Measurements from ENCODE around the gene MOSMO. TPM values are rescaled to one million over a fixed set of nuclear protein-coding genes. Genes with fewer than 3 reads are reported as not detected.
"Not testable (repeated sequence)": the region's sequence is repeated elsewhere in the genome, so short reads cannot be mapped to it uniquely, and the experiment has no call there.

Gene MOSMO
- total RNA-seq, 1 donor, result 3.8 TPM

- H3K27me3 ChIP-seq (ENCODE audit: insufficient read depth, low read length), result no peaks in the 10 kb centered on the region
- H3K4me3 ChIP-seq (ENCODE audit: low read length), result no peak overlapping the region
- no peaks in the 10 kb centered on the region for H3K4me1 ChIP-seq (ENCODE audit: insufficient read depth, low read length)
- H3K9me3 ChIP-seq (ENCODE audit: low read depth, low read length), result no peaks in the 10 kb centered on the region
These were observed 16.3 kb upstream of the MOSMO start for GRCh38 chr16:21991621-21992020.

GRCh38 chr16:21994856-21995465 lies 12.9 kb upstream of the MOSMO start:
- Histone ChIP-seq H3K27me3 (ENCODE audit: insufficient read depth, low read length) (no peaks in the 10 kb centered on the region), H3K9me3 (ENCODE audit: low read depth, low read length) (no peaks in the 10 kb centered on the region), H3K4me3 (ENCODE audit: low read length) (no peak overlapping the region), H3K4me1 (ENCODE audit: insufficient read depth, low read length) (no peaks in the 10 kb centered on the region)

GRCh38 chr16:21996923-21997696 lies 10.8 kb upstream of the MOSMO start:
- Histone ChIP-seq H3K27me3 (ENCODE audit: insufficient read depth, low read length) (no peaks in the 10 kb centered on the region), H3K9me3 (ENCODE audit: low read depth, low read length) (no peaks in the 10 kb centered on the region), H3K4me3 (ENCODE audit: low read length) (no peak overlapping the region), H3K4me1 (ENCODE audit: insufficient read depth, low read length) (peaks cover 7% of the 10 kb centered on the region)

- no peaks in the 10 kb centered on the region for H3K9me3 ChIP-seq (ENCODE audit: low read depth, low read length)
- peaks cover 7% of the 10 kb centered on the region for H3K4me1 ChIP-seq (ENCODE audit: insufficient read depth, low read length)
- H3K4me3 ChIP-seq (ENCODE audit: low read length), result no peak overlapping the region
- H3K27me3 ChIP-seq (ENCODE audit: insufficient read depth, low read length), result no peaks in the 10 kb centered on the region
These were observed 10.0 kb upstream of the MOSMO start for GRCh38 chr16:21997697-21998480.

GRCh38 chr16:22001591-22001990 lies 6.3 kb upstream of the MOSMO start:
- Histone ChIP-seq H3K4me1 (ENCODE audit: insufficient read depth, low read length) (peaks cover 7% of the 10 kb centered on the region), H3K27me3 (ENCODE audit: insufficient read depth, low read length) (no peaks in the 10 kb centered on the region), H3K4me3 (ENCODE audit: low read length) (no peak overlapping the region), H3K9me3 (ENCODE audit: low read depth, low read length) (no peaks in the 10 kb centered on the region)

GRCh38 chr16:22002047-22002446 lies 5.9 kb upstream of the MOSMO start:
- peaks cover 10% of the 10 kb centered on the region for H3K4me1 ChIP-seq (ENCODE audit: insufficient read depth, low read length)
- not testable (repeated sequence) for H3K27me3 ChIP-seq (ENCODE audit: insufficient read depth, low read length); H3K9me3 ChIP-seq (ENCODE audit: low read depth, low read length); H3K4me3 ChIP-seq (ENCODE audit: low read length)

- Histone ChIP-seq H3K4me1 (ENCODE audit: insufficient read depth, low read length) (peaks cover 16% of the 10 kb centered on the region), H3K27me3 (ENCODE audit: insufficient read depth, low read length) (no peaks in the 10 kb centered on the region), H3K4me3 (ENCODE audit: low read length) (no peak overlapping the region), H3K9me3 (ENCODE audit: low read depth, low read length) (no peaks in the 10 kb centered on the region)
These were observed 4.7 kb upstream of the MOSMO start for GRCh38 chr16:22003195-22003594.

GRCh38 chr16:22004341-22004740 lies 3.6 kb upstream of the MOSMO start:
- Histone ChIP-seq H3K9me3 (ENCODE audit: low read depth, low read length) (no peaks in the 10 kb centered on the region), H3K4me1 (ENCODE audit: insufficient read depth, low read length) (peaks cover 27% of the 10 kb centered on the region), H3K27me3 (ENCODE audit: insufficient read depth, low read length) (no peaks in the 10 kb centered on the region), H3K4me3 (ENCODE audit: low read length) (no peak overlapping the region)

GRCh38 chr16:22005746-22006145 lies 2.2 kb upstream of the MOSMO start:
- peaks cover 29% of the 10 kb centered on the region for H3K4me1 ChIP-seq (ENCODE audit: insufficient read depth, low read length)
- no peaks in the 10 kb centered on the region for H3K9me3 ChIP-seq (ENCODE audit: low read depth, low read length)
- no peak overlapping the region for H3K4me3 ChIP-seq (ENCODE audit: low read length)
- no peaks in the 10 kb centered on the region for H3K27me3 ChIP-seq (ENCODE audit: insufficient read depth, low read length)

- no peak overlapping the region for H3K4me3 ChIP-seq (ENCODE audit: low read length)
These were observed 1.3 kb upstream of the MOSMO start for GRCh38 chr16:22006636-22007035.

GRCh38 chr16:22007159-22007508 lies 777 bp upstream of the MOSMO start:
- peaks cover 23% of the 10 kb centered on the region for H3K4me1 ChIP-seq (ENCODE audit: insufficient read depth, low read length)
- no peaks in the 10 kb centered on the region for H3K9me3 ChIP-seq (ENCODE audit: low read depth, low read length)
- no peaks in the 10 kb centered on the region for H3K27me3 ChIP-seq (ENCODE audit: insufficient read depth, low read length)
- peak overlapping the region; percentile 84 for H3K4me3 ChIP-seq (ENCODE audit: low read length)

More at GRCh38 chr16:22006636-22007035, 1.3 kb upstream of the MOSMO start:
- Histone ChIP-seq H3K9me3 (ENCODE audit: low read depth, low read length) (no peaks in the 10 kb centered on the region), H3K27me3 (ENCODE audit: insufficient read depth, low read length) (no peaks in the 10 kb centered on the region), H3K4me1 (ENCODE audit: insufficient read depth, low read length) (peaks cover 23% of the 10 kb centered on the region)

GRCh38 chr16:22008215-22009059 lies 526 bp downstream of the MOSMO start:
- no peaks in the 10 kb centered on the region for H3K9me3 ChIP-seq (ENCODE audit: low read depth, low read length)
- peaks cover 23% of the 10 kb centered on the region for H3K4me1 ChIP-seq (ENCODE audit: insufficient read depth, low read length)
- peak overlapping the region; percentile 61 for H3K4me3 ChIP-seq (ENCODE audit: low read length)
- H3K27me3 ChIP-seq (ENCODE audit: insufficient read depth, low read length), result no peaks in the 10 kb centered on the region

GRCh38 chr16:22010902-22011301 lies 3.0 kb downstream of the MOSMO start:
- Histone ChIP-seq H3K9me3 (ENCODE audit: low read depth, low read length) (no peaks in the 10 kb centered on the region), H3K4me3 (ENCODE audit: low read length) (no peak overlapping the region), H3K4me1 (ENCODE audit: insufficient read depth, low read length) (peaks cover 23% of the 10 kb centered on the region), H3K27me3 (ENCODE audit: insufficient read depth, low read length) (no peaks in the 10 kb centered on the region)

GRCh38 chr16:22012241-22012640 lies 4.3 kb downstream of the MOSMO start:
- Histone ChIP-seq H3K9me3 (ENCODE audit: low read depth, low read length) (no peaks in the 10 kb centered on the region), H3K27me3 (ENCODE audit: insufficient read depth, low read length) (no peaks in the 10 kb centered on the region), H3K4me1 (ENCODE audit: insufficient read depth, low read length) (peaks cover 18% of the 10 kb centered on the region), H3K4me3 (ENCODE audit: low read length) (no peak overlapping the region)

- Histone ChIP-seq H3K4me1 (ENCODE audit: insufficient read depth, low read length) (peaks cover 12% of the 10 kb centered on the region), H3K9me3 (ENCODE audit: low read depth, low read length) (no peaks in the 10 kb centered on the region), H3K27me3 (ENCODE audit: insufficient read depth, low read length) (no peaks in the 10 kb centered on the region), H3K4me3 (ENCODE audit: low read length) (no peak overlapping the region)
These were observed 5.6 kb downstream of the MOSMO start for GRCh38 chr16:22013486-22013885.

All from mononuclear cell (primary cell).